Astrocyte (in vitro differentiated cells and primary cell): Measurements from ENCODE around the gene PRR30. TPM values are rescaled to one million over a fixed set of nuclear protein-coding genes. Genes with fewer than 3 reads are reported as not detected.

Experiments used
- DNase-seq: peaks from one replicate; pipeline ENCODE4 v3.0.0-alpha.2; 2010; ENCODE audit warnings: low read depth
- FAIRE-seq: peaks from 2 replicates; lab custom pipeline; 2011; peaks lifted over from hg19 to GRCh38; lab: Jason Lieb, UNC
- H2AFZ ChIP-seq: 2 replicates; pipeline ENCODE4 v1.6.0; 2012; ENCODE audit warnings: low read depth, low read length, inconsistent platforms
- H3K27ac ChIP-seq: 2 replicates; pipeline ENCODE4 v1.5.1; 2011; ENCODE audit warnings: low read depth, low read length, inconsistent platforms
- H3K27me3 ChIP-seq: 2 replicates; pipeline ENCODE4 v1.6.0; 2011; ENCODE audit warnings: low read length, inconsistent platforms; ENCODE audit not compliant: insufficient read depth
- H3K36me3 ChIP-seq: 2 replicates; pipeline ENCODE4 v1.5.1; 2011; ENCODE audit warnings: low read length, inconsistent platforms; ENCODE audit not compliant: insufficient read depth
- H3K4me1 ChIP-seq: 2 replicates; pipeline ENCODE4 v1.5.1; 2011; ENCODE audit warnings: low read length, inconsistent platforms; ENCODE audit not compliant: insufficient read depth
- H3K4me2 ChIP-seq: 2 replicates; pipeline ENCODE4 v1.6.0; 2012; ENCODE audit warnings: low read length, inconsistent platforms
- H3K4me3 ChIP-seq: 2 replicates; pipeline ENCODE4 v1.5.1; 2011; ENCODE audit warnings: low read depth, mild to moderate bottlenecking, low read length, inconsistent platforms; ENCODE audit not compliant: insufficient read depth
- H3K79me2 ChIP-seq: 2 replicates; pipeline ENCODE4 v1.6.0; 2012; ENCODE audit warnings: mild to moderate bottlenecking, low read length, inconsistent platforms; ENCODE audit not compliant: insufficient read depth
- H3K9ac ChIP-seq: 2 replicates; pipeline ENCODE4 v1.6.0; 2012; ENCODE audit warnings: mild to moderate bottlenecking, low read length, inconsistent platforms
- H3K9me3 ChIP-seq: 2 replicates; pipeline ENCODE4 v1.5.1; 2012; ENCODE audit warnings: low read depth, mild to moderate bottlenecking, low read length, inconsistent platforms; ENCODE audit not compliant: insufficient read depth
- H4K20me1 ChIP-seq: 2 replicates; pipeline ENCODE4 v1.6.0; 2012; ENCODE audit warnings: low read length, inconsistent platforms; ENCODE audit not compliant: insufficient read depth
- H3K27ac Mint-ChIP-seq: one replicate; pipeline ENCODE4 v1.8.0; 2021; ENCODE audit warnings: mild to moderate bottlenecking, mixed read lengths; ENCODE audit not compliant: unreplicated experiment
- H3K27me3 Mint-ChIP-seq: one replicate; pipeline ENCODE4 v1.8.0; 2021; ENCODE audit warnings: low read depth, mixed read lengths; ENCODE audit not compliant: unreplicated experiment
- H3K36me3 Mint-ChIP-seq: one replicate; pipeline ENCODE4 v1.8.0; 2021; ENCODE audit warnings: low read depth, mixed read lengths; ENCODE audit not compliant: unreplicated experiment
- H3K4me1 Mint-ChIP-seq: one replicate; pipeline ENCODE4 v1.8.0; 2021; ENCODE audit warnings: low read depth, mixed read lengths; ENCODE audit not compliant: unreplicated experiment
- H3K4me3 Mint-ChIP-seq: one replicate; pipeline ENCODE4 v1.8.0; 2021; ENCODE audit warnings: mild to moderate bottlenecking, moderate library complexity, mixed read lengths; ENCODE audit not compliant: unreplicated experiment
- H3K9me3 Mint-ChIP-seq: one replicate; pipeline ENCODE4 v1.8.0; 2021; ENCODE audit warnings: mild to moderate bottlenecking, mixed read lengths; ENCODE audit not compliant: unreplicated experiment
- EZH2 ChIP-seq: IDR thresholded peaks from 2 replicates; pipeline ENCODE4 v1.6.1; 2012; ENCODE audit warnings: mild to moderate bottlenecking, low read length, inconsistent platforms; ENCODE audit not compliant: insufficient read depth
- total RNA-seq: library from RNA; stranded (reverse); gene quantifications from 2 replicates; pipeline ENCODE4 v1.2.1, GENCODE V29; 2021
- TF ChIP-seq, protein P1 (sequence below): IDR thresholded peaks from 2 replicates; pipeline ENCODE4 v1.5.1; 2011; ENCODE audit warnings: low read depth, mild to moderate bottlenecking, inconsistent platforms, low read length, moderate library complexity; ENCODE audit not compliant: insufficient read depth

The PRR30 gene
- total RNA-seq, 1 donor from 2014 or later: not detected

DNA sequence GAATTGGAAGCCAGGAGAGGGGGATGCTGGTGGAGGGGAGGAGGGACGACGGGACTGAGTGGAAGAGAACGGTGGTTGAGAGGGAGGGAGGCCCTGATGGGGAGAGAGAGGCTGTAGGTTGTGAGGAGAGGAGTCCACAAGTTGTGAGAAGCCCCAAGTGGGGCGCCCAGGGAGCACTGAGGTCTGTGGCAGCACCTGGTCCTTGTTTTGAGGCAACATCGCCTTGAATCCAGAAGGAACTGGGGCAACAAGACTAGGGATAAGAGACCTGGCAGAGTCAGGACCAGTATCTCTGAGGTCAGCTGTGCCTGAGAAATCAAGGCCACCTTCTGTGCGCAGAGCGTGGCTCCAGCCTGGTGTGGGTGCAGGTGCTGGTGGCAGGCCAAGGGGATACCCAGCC lies 1.1 kb downstream of the PRR30 start:
- TF ChIP-seq, protein P1, sequence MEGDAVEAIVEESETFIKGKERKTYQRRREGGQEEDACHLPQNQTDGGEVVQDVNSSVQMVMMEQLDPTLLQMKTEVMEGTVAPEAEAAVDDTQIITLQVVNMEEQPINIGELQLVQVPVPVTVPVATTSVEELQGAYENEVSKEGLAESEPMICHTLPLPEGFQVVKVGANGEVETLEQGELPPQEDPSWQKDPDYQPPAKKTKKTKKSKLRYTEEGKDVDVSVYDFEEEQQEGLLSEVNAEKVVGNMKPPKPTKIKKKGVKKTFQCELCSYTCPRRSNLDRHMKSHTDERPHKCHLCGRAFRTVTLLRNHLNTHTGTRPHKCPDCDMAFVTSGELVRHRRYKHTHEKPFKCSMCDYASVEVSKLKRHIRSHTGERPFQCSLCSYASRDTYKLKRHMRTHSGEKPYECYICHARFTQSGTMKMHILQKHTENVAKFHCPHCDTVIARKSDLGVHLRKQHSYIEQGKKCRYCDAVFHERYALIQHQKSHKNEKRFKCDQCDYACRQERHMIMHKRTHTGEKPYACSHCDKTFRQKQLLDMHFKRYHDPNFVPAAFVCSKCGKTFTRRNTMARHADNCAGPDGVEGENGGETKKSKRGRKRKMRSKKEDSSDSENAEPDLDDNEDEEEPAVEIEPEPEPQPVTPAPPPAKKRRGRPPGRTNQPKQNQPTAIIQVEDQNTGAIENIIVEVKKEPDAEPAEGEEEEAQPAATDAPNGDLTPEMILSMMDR: no peak
- TF ChIP-seq EZH2: no peak
- H3K27ac Mint-ChIP-seq: no peak overlapping the region

DNA sequence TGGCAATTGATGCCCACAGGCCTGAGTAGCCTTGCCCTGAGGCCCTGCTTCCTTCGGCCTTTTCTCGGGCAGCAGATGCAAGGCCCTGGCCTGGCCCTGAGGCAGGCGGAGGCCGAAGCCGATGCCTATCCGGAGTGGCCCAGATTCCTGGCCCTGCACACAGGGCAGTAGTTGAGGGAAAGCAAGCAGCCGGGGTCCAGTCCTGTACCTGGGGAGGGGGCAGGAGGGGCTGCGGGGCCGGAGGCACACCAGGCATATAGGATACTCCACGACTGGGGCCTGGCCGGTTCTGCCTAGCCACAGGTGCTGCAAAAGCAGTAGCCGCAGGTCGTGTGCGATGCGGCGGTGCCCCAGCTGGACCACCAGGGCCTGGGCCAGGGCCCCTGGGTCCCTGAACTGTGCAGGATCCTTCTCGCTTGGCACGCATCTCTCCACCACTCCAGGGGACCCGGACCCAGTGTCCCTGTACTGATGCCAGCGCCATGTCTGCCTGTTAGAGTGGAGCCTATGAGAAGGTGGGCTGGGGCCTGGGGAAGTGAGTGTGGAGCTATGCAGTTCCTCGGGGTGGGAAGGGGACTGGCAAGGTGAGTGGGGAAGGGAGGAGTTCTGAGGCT lies 1.8 kb downstream of the PRR30 start:
- Histone ChIP-seq H3K4me3 (no peak overlapping the region), H3K4me1 (peaks cover 9% of the 10 kb centered on the region), H3K27me3 (peaks cover 6% of the 10 kb centered on the region), H3K4me2 (no peak overlapping the region), H2AFZ (no peak overlapping the region), H3K9me3 (no peaks in the 10 kb centered on the region), H4K20me1 (peaks cover 15% of the 10 kb centered on the region), H3K27ac (no peak overlapping the region), H3K36me3 (no peaks in the 10 kb centered on the region), H3K9ac (no peak overlapping the region), H3K79me2 (peaks cover 19% of the 10 kb centered on the region)
- Mint-ChIP-seq H3K4me1 (peaks cover 6% of the 10 kb centered on the region), H3K9me3 (no peaks in the 10 kb centered on the region), H3K27me3 (peaks cover 16% of the 10 kb centered on the region), H3K27ac (no peak overlapping the region), H3K36me3 (peaks cover 5% of the 10 kb centered on the region), H3K4me3 (no peak overlapping the region)
- FAIRE-seq: no peak
- no peak for DNase-seq
- no peak for TF ChIP-seq EZH2
- TF ChIP-seq, protein P1: no peak

More for the DNA sequence above, 1.1 kb downstream of the PRR30 start:
- no peak for FAIRE-seq
- Histone ChIP-seq H4K20me1 (peaks cover 8% of the 10 kb centered on the region), H3K36me3 (no peaks in the 10 kb centered on the region), H3K9ac (no peak overlapping the region), H3K4me1 (peaks cover 8% of the 10 kb centered on the region), H2AFZ (no peak overlapping the region), H3K27me3 (peaks cover 8% of the 10 kb centered on the region), H3K79me2 (peaks cover 12% of the 10 kb centered on the region), H3K9me3 (peaks cover 4% of the 10 kb centered on the region), H3K4me3 (no peak overlapping the region), H3K4me2 (no peak overlapping the region), H3K27ac (no peak overlapping the region)
- no peak overlapping the region for H3K4me3 Mint-ChIP-seq
- peaks cover under 1% of the 10 kb centered on the region for H3K36me3 Mint-ChIP-seq
- DNase-seq: no peak
- peaks cover 22% of the 10 kb centered on the region for H3K27me3 Mint-ChIP-seq
- H3K9me3 Mint-ChIP-seq: no peaks in the 10 kb centered on the region
- H3K4me1 Mint-ChIP-seq: peaks cover 2% of the 10 kb centered on the region

DNA sequence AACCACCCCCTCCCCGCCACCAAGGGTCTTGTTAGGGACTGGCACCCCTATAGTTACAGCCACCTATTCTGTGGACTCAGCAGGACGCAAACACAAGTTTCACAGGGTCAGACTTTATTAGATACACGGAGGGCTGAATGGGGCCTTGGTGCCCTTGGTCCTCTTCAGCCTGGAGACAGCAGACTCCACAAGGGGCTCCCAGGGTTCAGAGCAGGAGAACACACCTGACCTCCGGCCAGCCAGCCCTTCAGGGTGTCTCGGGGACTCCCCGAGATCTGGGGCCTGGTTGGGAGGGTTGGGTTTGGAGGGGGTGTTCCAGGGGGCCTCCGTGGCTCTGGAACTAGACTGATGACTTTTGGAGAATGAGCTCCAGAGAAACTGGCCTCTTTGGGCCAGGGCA lies 2.5 kb downstream of the PRR30 start:
- no peak for FAIRE-seq
- no peak for TF ChIP-seq EZH2
- TF ChIP-seq, protein P1: no peak
- Histone ChIP-seq H3K27me3 (peaks cover 6% of the 10 kb centered on the region), H3K36me3 (no peaks in the 10 kb centered on the region), H3K4me3 (no peak overlapping the region), H4K20me1 (peaks cover 22% of the 10 kb centered on the region), H2AFZ (no peak overlapping the region), H3K4me1 (peaks cover 9% of the 10 kb centered on the region), H3K4me2 (no peak overlapping the region), H3K27ac (no peak overlapping the region), H3K9ac (no peak overlapping the region), H3K79me2 (peaks cover 26% of the 10 kb centered on the region), H3K9me3 (no peaks in the 10 kb centered on the region)
- DNase-seq: no peak
- peaks cover 16% of the 10 kb centered on the region for H3K27me3 Mint-ChIP-seq
- H3K27ac Mint-ChIP-seq: no peak overlapping the region
- H3K4me3 Mint-ChIP-seq: peak overlapping the region; percentile 34
- H3K9me3 Mint-ChIP-seq: no peaks in the 10 kb centered on the region
- peaks cover 5% of the 10 kb centered on the region for H3K36me3 Mint-ChIP-seq
- H3K4me1 Mint-ChIP-seq: peaks cover 6% of the 10 kb centered on the region
